ENCODE results near the gene SBF1. TPM values are rescaled to one million over a fixed set of nuclear protein-coding genes. Genes with fewer than 3 reads are reported as not detected.
A peak's percentile ranks its signal among the peaks of the same experiment; 100 is the strongest.

Gene SBF1
- total RNA-seq, 2 experiments from 2014 or later = 100 TPM

DNA sequence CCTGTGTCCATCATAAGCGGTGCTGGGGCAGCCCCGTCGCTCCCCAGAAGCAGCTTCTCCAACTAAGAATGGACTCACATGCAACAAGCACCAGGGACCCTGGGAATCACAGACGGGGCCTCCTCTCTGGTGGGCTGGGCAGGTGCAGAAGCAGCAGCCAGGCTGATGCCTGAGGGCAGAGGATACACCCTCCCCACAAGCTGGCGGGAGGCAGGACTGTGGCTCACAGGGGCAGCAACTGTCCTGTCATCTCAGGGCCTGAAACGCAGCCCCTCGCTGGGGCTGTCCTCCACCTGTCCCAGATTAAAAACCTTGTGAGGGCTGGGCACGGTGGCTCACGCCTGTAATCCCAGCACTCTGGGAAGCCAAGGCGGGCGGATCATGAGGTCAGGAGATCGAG lies 3.1 kb upstream of the SBF1 start:
- H3K9me3 Mint-ChIP-seq = no peaks in the 10 kb centered on the region
- peaks cover 8% of the 10 kb centered on the region for H3K27me3 Mint-ChIP-seq (ENCODE audit: low read depth)
- H3K36me3 Mint-ChIP-seq (ENCODE audit: low read depth) = no peaks in the 10 kb centered on the region
- DNase-seq = no peak
- no peak overlapping the region for H3K4me3 Mint-ChIP-seq
- peaks cover 18% of the 10 kb centered on the region for H3K4me1 Mint-ChIP-seq (ENCODE audit: low read depth)
- intact Hi-C loops (cut with micrococcal nuclease) = loop anchor here (10.0 kb wide), 1 partner anchor 233 kb away; the partner anchor contains the start of gene TUBGCP6
- no peak overlapping the region for H3K27ac Mint-ChIP-seq
- CTCF ChIA-PET = no interaction called here

DNA sequence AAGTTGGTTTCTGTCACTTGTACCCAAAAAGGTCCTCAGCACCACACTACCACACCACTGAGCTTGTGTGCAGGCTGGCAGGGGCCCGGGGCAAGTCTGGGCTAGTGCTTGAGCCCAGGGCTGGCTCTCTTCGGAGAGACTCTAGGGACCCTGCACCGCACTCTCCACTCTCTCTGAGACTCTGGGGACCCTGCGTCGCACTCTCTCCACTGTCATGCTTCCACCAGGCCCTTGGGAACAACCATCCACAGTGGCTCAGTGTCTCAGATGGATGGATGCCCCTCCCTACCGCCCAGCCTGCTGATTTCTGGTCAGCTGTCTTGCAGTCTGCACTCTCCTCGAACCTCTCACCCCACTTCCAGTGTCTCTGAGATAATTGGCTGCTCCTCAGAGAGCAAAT lies 2.0 kb upstream of the SBF1 start:
- Mint-ChIP-seq H3K4me3 (no peak overlapping the region), H3K9me3 (no peaks in the 10 kb centered on the region), H3K27me3 (ENCODE audit: low read depth) (peaks cover 8% of the 10 kb centered on the region), H3K36me3 (ENCODE audit: low read depth) (no peaks in the 10 kb centered on the region), H3K27ac (peak overlapping the region; percentile 60), H3K4me1 (ENCODE audit: low read depth) (peaks cover 28% of the 10 kb centered on the region)
- intact Hi-C loops (cut with micrococcal nuclease) = loop anchor here (10.0 kb wide), 1 partner anchor 232 kb away; the partner anchor contains the start of gene TUBGCP6
- CTCF ChIA-PET = interaction anchor here (0.6 kb wide), 1 partner anchor 49 kb away, joined by 4 read pairs; the partner anchor contains the start of gene SCO2
- DNase-seq = no peak

DNA sequence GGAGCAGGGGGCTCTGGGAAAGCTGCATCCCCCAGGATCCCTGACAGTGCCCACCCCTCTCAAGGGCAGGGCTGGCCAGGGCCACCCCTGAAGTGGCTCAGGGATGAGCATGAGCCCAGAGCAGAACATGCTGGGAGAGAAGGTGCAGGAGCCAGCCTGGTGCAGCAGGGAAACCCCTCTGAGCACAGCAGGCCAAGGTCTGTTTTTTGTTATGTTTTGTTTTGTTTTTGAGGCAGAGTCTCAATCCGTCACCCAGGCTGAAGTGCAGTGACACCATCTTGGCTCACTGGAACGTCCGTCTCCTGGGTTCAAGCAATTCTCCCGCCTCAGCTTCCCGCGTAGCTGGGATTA lies 792 bp upstream of the SBF1 start:
- Mint-ChIP-seq H3K4me3 (peak overlapping the region; percentile 62), H3K36me3 (ENCODE audit: low read depth) (no peaks in the 10 kb centered on the region), H3K9me3 (no peaks in the 10 kb centered on the region), H3K4me1 (ENCODE audit: low read depth) (peaks cover 41% of the 10 kb centered on the region), H3K27ac (no peak overlapping the region), H3K27me3 (ENCODE audit: low read depth) (peaks cover 8% of the 10 kb centered on the region)
- intact Hi-C loops (cut with micrococcal nuclease) = loop anchor here (2.0 to 10.0 kb wide), 3 partner anchors 23 to 231 kb away; partner anchors contain the start of genes LMF2 and TUBGCP6
- CTCF ChIA-PET = no interaction called here
- DNase-seq = no peak

DNA sequence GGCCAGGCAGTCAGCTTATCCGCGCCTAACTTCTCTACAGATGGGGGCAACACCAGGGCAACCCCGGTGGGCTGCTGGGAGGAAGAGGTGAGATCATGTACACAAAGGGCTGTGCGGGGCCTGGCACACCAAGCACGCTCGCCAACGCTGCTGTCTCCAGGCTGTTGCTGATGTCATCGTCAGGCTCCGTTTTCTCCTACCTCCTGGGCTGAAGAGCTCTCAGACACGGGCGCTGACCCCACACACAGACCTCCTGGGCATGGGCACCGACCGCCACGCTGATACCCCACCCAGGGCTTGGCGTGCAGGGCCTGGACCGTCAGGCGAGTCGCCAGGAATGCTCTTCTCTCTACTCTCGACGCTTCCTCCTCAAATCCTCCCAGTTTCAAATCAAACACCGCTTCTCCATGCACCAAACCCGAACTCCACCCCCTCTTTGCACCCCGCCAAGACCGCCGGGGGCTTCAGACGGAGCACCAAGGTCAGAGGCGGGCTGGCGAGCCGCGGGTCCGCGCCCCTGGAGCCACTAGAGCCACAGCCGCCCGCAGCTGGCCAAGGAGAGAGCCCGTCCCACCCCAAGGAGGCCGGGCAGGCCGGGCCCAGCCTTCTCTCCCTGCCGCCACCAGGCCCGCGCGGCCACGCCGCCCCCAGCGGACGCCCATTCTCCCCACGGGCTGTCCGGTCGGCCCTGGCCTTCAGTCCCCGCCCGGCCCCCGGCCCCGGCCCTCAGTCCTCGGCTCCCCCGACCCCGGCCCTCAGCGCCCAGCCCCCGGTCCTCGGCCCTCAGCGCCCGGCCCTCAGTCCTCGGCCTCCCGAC lies 772 bp downstream of the SBF1 start:
- peak overlapping the region; percentile 87 for H3K27ac Mint-ChIP-seq
- peak; percentile 64 for DNase-seq
- no peaks in the 10 kb centered on the region for H3K9me3 Mint-ChIP-seq
- CTCF ChIA-PET = interaction anchor here (1.0 to 2.0 kb wide), 6 partner anchors 9 to 223 kb away, joined by 3 to 5 read pairs (median 4); partner anchors contain the start of gene HDAC10
- intact Hi-C loops (cut with micrococcal nuclease) = loop anchor here (1.0 to 10.0 kb wide), 6 partner anchors 25 to 512 kb away; partner anchors contain the start of genes LMF2, PIM3 and TUBGCP6
- H3K4me3 Mint-ChIP-seq = peak overlapping the region; percentile 95
- no peaks in the 10 kb centered on the region for H3K36me3 Mint-ChIP-seq (ENCODE audit: low read depth)
- H3K4me1 Mint-ChIP-seq (ENCODE audit: low read depth) = peaks cover 54% of the 10 kb centered on the region
- H3K27me3 Mint-ChIP-seq (ENCODE audit: low read depth) = no peaks in the 10 kb centered on the region

DNA sequence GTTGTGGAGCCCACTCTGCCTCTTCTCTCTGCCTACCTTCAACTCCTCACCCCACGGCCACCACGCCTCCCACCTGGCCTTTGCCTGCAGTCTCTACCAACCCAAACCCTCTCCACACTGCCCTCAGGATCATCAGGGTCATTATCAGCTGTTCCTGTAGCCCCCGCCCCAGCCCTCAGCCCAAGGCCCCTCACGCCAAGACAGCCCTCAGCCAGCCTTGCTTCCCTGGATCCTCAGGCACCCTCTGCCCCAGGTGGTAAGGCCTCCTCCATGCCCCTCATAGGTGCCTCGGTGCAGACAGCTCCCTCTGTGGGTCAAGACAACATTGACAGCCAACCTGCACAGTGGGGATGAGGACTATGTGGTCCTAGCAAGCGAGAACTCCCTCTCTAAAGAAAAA lies 1.7 kb downstream of the SBF1 start:
- no peaks in the 10 kb centered on the region for H3K9me3 Mint-ChIP-seq
- peak overlapping the region; percentile 87 for H3K27ac Mint-ChIP-seq
- peak; percentile 68 for DNase-seq
- H3K4me1 Mint-ChIP-seq (ENCODE audit: low read depth) = peaks cover 61% of the 10 kb centered on the region
- H3K27me3 Mint-ChIP-seq (ENCODE audit: low read depth) = no peaks in the 10 kb centered on the region
- intact Hi-C loops (cut with micrococcal nuclease) = loop anchor here (1.0 to 10.0 kb wide), 4 partner anchors 147 to 511 kb away; partner anchors contain the start of genes PIM3 and TUBGCP6
- no peaks in the 10 kb centered on the region for H3K36me3 Mint-ChIP-seq (ENCODE audit: low read depth)
- CTCF ChIA-PET = interaction anchor here (0.8 to 2.0 kb wide), 7 partner anchors 10 to 222 kb away, joined by 3 to 5 read pairs (median 4); partner anchors contain the start of gene HDAC10
- H3K4me3 Mint-ChIP-seq = peak overlapping the region; percentile 95

DNA sequence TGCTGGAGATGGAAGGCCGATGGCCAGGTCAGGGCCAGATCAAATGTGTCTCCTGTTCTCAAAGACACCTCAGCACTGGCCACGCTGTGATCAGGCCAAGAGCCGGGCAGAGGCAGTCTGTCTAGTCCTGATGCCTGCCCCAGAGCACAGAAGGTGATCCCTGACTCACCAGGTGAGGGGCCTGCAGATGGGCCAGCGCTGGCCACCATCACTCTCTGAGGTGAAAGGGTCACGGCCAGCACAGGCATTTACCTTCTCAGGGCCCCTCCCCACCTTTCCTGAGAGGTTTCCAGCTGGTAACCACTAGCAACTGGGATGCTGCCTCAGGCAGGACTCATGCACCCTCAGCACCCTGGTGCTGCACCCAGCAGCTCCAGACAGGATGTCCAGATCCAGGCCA lies 2.9 kb downstream of the SBF1 start:
- CTCF ChIA-PET = interaction anchor here (0.9 to 2.0 kb wide), 3 partner anchors 8 to 15 kb away, joined by 3 to 5 read pairs (median 4); no protein-coding TSS in a partner anchor
- Mint-ChIP-seq H3K27me3 (ENCODE audit: low read depth) (no peaks in the 10 kb centered on the region), H3K4me1 (ENCODE audit: low read depth) (peaks cover 60% of the 10 kb centered on the region), H3K36me3 (ENCODE audit: low read depth) (peaks cover under 1% of the 10 kb centered on the region), H3K4me3 (no peak overlapping the region), H3K9me3 (no peaks in the 10 kb centered on the region), H3K27ac (peak overlapping the region; percentile 89)
- intact Hi-C loops (cut with micrococcal nuclease) = loop anchor here (5.0 to 10.0 kb wide), 3 partner anchors 227 to 510 kb away; partner anchors contain the start of genes PIM3 and TUBGCP6
- DNase-seq = no peak

DNA sequence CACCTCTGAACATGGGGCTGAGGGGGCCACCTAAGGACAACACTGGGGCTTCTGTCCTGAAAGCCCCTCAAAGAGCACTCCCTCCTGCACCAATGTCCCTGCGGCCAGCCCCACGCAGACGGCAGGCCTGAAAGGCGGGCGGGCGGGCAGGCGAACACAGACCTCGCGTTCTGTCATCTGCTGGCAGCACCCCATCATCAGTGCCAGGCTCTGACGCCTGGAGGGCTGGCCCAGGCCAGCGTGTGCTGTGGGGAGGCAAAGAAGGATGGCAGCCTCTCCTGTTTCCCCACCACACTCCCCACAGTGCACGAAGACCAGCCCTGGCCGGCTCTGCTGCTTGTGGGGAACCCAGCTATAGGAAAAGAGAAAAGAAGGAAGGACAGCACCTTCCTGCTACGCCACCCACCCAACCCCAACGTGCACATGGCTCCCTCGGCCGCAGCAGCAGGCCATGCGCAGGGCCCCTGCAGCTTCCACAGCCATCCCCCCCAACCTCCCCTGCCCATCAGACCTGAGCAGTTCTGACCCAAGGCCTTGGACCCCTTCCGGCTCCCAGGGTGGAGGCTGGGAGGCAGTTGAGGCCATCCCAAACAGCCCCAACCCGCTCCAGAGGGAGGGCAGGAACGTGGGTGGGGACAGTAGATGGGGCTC lies 3.5 kb downstream of the SBF1 start:
- H3K9me3 Mint-ChIP-seq = no peaks in the 10 kb centered on the region
- peak overlapping the region; percentile 89 for H3K27ac Mint-ChIP-seq
- H3K4me3 Mint-ChIP-seq = peak overlapping the region; percentile 56
- H3K36me3 Mint-ChIP-seq (ENCODE audit: low read depth) = peaks cover 4% of the 10 kb centered on the region
- DNase-seq = no peak
- H3K4me1 Mint-ChIP-seq (ENCODE audit: low read depth) = peaks cover 59% of the 10 kb centered on the region
- CTCF ChIA-PET = interaction anchor here (0.9 to 1.9 kb wide), 4 partner anchors 9 to 27 kb away, joined by 3 to 9 read pairs (median 4); no protein-coding TSS in a partner anchor
- no peaks in the 10 kb centered on the region for H3K27me3 Mint-ChIP-seq (ENCODE audit: low read depth)
- intact Hi-C loops (cut with micrococcal nuclease) = loop anchor here (5.0 to 10.0 kb wide), 3 partner anchors 227 to 509 kb away; partner anchors contain the start of genes PIM3 and TUBGCP6

DNA sequence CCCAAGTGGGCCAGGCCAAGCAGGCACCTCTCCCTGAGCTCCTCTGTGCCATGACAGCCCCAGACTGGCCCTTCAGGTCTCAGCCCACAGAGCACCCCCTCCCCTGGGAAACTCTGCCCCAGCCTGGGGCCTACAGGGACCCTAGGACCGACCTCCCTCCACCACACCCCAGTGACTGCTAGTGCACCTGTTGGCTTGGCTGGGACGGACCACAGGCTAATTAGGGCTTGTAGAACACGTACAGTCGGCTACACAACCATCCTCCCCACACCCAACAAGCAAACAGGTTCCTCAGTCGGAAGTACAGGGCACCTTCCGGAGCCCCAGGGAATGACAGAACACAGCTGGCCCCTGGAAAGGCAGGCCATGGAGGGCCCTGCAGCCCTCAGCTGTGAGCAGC lies 4.3 kb downstream of the SBF1 start:
- Mint-ChIP-seq H3K27ac (peak overlapping the region; percentile 89), H3K9me3 (no peaks in the 10 kb centered on the region), H3K4me1 (ENCODE audit: low read depth) (peaks cover 58% of the 10 kb centered on the region), H3K36me3 (ENCODE audit: low read depth) (peaks cover 4% of the 10 kb centered on the region), H3K4me3 (peak overlapping the region; percentile 56), H3K27me3 (ENCODE audit: low read depth) (no peaks in the 10 kb centered on the region)
- CTCF ChIA-PET = interaction anchor here (0.7 to 2.0 kb wide), 5 partner anchors 10 to 64 kb away, joined by 3 to 11 read pairs (median 4); partner anchors contain the start of gene SCO2
- intact Hi-C loops (cut with micrococcal nuclease) = loop anchor here (5.0 to 10.0 kb wide), 3 partner anchors 226 to 508 kb away; partner anchors contain the start of genes PIM3 and TUBGCP6
- no peak for DNase-seq

DNA sequence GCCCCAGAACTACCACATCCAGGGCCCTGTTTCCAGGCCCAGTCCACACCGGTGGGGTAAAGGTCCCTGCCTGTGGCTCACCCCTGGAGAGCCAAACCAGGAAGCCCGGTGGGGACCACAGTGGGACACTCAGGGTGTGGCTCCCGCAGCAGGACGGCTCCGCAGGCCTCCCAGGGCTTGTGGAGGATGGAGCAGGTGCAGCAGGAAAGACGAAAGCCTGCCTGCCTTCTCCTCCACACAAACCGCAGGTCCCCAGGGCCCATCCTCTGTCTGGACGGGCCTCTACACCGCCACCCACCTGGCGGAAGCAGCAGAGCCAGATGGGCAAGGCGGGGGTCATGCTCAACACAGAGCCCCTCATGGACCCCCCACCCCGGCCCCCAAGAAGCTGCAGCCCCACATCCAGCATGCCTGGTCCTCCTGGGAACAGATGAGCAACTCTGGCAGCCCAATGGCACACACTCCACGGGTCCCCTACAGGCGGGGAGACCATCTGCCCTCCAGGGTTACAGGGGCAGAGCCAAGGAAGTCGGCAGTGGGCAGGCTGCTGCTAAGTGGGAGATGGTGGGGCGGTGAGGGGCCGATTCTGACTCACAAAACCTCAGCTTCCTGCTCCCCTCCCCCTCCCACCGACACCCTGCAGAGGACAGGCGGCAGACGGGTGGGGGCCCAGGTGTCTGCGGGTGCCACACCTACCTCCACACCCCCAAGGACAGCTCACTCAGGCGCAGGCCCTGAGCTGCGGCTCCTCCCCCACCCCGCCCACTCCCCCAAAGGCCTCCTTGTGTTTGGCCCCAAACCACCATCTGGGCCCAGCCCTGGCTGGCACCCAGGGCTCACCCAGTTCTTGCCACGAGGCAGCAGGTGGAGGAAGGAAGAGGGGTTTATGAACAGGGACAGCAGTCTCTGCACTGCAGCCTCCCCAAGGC lies 5.2 kb downstream of the SBF1 start:
- Mint-ChIP-seq H3K9me3 (no peaks in the 10 kb centered on the region), H3K36me3 (ENCODE audit: low read depth) (peaks cover 4% of the 10 kb centered on the region), H3K27ac (peak overlapping the region; percentile 89), H3K4me1 (ENCODE audit: low read depth) (peaks cover 58% of the 10 kb centered on the region), H3K27me3 (ENCODE audit: low read depth) (no peaks in the 10 kb centered on the region), H3K4me3 (peak overlapping the region; percentile 56)
- CTCF ChIA-PET = interaction anchor here (0.7 to 2.0 kb wide), 4 partner anchors 10 to 64 kb away, joined by 3 to 11 read pairs (median 6); partner anchors contain the start of gene SCO2
- peak; percentile 97 for DNase-seq
- intact Hi-C loops (cut with micrococcal nuclease) = loop anchor here (1.0 to 10.0 kb wide), 4 partner anchors 38 to 507 kb away; partner anchors contain the start of genes LMF2, PIM3 and TUBGCP6

DNA sequence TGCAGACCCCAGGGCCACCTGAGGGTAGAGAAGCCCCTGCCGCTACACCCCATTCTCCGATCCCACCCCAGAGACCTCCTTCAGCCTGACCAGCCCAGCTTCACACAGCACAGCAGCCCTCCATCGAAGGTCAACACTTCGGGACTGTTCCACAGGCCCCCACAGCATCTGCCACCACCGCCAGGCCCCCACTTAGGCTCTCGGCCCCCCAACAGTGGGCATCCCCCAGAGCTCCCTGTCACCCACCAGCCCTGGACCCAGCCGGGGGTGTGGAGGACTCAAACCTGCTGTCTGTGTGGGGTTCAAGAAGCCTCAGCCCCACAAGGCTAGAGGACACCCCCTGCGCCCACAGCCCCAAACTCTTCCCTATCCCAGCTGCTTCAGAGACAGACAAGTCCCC lies 6.2 kb downstream of the SBF1 start:
- no peaks in the 10 kb centered on the region for H3K27me3 Mint-ChIP-seq (ENCODE audit: low read depth)
- CTCF ChIA-PET = interaction anchor here (0.6 kb wide), 2 partner anchors 28 to 103 kb away, joined by 4 to 5 read pairs; no protein-coding TSS in a partner anchor
- intact Hi-C loops (cut with micrococcal nuclease) = loop anchor here (1.0 kb wide), 1 partner anchor 39 kb away; the partner anchor contains the start of gene LMF2
- DNase-seq = no peak
- peaks cover 8% of the 10 kb centered on the region for H3K36me3 Mint-ChIP-seq (ENCODE audit: low read depth)
- peak overlapping the region; percentile 56 for H3K27ac Mint-ChIP-seq
- H3K4me3 Mint-ChIP-seq = no peak overlapping the region
- H3K9me3 Mint-ChIP-seq = no peaks in the 10 kb centered on the region
- peaks cover 52% of the 10 kb centered on the region for H3K4me1 Mint-ChIP-seq (ENCODE audit: low read depth)
